Stimulated activated CD4-positive, alpha-beta T cell treated with anti-CD3 and anti-CD28 coated beads, Interleukin-2, amount 100 ng/mL, for 24 hours (primary cell): ENCODE measurements around the gene HIPK2.
A peak's percentile ranks its signal among the peaks of the same experiment; 100 is the strongest.

Source experiments
- DNase-seq, 2 donors: peaks; one replicate each; pipeline ENCODE4 v3.0.0-alpha.2; 2020

The HIPK2 gene

DNA sequence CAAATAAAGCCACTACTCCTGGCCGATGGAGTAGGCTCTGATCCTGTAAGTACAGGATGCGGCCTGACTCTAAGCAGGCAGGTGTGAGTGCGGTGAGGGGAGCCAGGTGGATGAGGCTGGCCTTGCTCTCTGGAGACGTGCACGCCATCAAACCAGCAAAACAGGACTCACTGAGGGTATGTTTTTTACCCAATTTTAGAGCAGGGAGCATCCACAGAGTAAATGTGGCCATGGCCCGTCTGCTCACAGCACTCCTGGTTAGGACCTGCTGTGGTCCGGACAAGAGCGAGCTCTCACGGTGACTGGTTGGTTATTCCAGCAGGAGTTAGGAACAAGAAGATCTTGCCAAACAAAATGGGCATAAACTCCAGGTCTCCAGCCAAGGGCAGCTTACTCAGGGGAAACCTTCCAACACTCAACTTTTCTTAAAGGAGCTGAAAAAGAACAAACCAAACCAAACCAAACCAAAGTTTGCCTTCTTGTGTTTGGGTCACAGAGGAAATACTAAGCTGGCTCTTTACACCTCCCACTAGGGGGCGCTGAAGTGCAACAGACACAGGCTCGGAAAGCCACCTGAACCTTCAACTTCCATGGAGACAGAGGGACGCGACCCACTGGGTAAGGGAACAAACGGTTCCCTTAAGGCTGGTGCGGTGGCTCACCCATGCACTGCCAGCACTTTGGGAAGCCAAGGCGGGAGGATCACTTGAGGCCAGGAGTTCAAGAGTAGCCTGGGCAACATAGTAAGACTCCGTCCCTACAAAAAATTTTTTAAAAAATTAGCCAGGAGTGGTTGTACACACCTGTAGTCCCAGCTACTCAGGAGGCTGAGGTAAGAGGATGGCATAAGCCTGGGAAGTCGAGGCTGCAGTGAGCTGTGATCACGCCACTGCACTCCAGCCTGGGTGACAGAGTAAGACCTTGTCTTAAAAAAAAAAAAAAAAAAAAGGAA lies 131.9 kb downstream of the HIPK2 start:
- DNase-seq: peak; percentile 88 to 92

- no peak for DNase-seq
These were observed 133.7 kb downstream of the HIPK2 start for GRCh38 chr7:139643951-139644585.

GRCh38 chr7:139642283-139642682 lies 135.5 kb downstream of the HIPK2 start:
- DNase-seq: no peak

DNA sequence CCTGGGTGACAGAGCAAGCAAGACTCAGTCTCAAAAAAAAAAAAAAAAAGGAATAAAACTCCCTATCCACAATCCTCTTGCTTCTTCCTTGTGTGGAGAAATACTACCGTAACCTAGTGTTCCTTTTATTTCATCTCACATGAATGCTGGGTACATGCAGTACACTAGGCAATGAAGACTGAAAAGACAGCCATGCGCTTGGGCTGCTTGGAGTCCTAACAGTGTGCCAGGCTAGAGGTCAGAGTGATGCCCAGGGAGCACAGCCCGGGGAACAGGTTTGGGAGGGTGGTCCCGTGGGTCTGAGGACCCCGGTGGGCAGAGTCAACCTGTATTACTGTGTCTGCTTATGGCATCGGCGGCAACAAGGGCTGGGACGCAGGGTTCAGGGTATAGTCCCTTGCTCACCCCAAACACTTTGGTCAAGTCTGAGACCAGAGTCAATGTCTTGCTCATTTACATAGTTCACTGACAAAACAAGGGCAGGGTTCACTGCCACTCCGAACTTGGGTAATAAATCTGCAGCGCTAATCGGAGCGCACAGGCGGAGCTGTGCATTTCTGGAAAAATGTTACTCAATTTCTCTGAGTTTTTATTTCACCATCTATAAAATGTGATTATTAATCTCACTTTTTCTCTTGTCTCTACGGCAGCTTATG lies 136.3 kb downstream of the HIPK2 start:
- no peak for DNase-seq

DNA sequence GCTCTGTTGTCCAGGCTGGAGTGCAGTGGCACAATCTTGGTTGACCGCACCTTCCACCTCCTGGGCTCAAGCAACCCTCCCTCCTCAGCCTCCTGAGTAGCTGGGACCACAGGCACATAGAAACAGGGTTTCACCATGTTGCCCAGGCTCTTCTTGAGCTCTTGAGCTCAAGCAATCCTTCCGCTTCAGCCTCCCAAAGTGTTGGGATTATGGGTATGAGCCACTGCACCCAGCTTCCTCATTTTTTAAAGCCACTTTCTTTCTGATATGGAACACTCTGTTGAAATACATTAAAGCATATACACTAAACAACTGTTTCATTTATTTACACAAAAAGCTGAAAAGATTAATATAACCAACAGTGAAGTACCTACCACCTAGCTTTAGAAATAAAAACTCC lies 137.1 kb downstream of the HIPK2 start:
- no peak for DNase-seq

- no peak for DNase-seq
These were observed 138.2 kb downstream of the HIPK2 start for GRCh38 chr7:139639563-139639962.

DNA sequence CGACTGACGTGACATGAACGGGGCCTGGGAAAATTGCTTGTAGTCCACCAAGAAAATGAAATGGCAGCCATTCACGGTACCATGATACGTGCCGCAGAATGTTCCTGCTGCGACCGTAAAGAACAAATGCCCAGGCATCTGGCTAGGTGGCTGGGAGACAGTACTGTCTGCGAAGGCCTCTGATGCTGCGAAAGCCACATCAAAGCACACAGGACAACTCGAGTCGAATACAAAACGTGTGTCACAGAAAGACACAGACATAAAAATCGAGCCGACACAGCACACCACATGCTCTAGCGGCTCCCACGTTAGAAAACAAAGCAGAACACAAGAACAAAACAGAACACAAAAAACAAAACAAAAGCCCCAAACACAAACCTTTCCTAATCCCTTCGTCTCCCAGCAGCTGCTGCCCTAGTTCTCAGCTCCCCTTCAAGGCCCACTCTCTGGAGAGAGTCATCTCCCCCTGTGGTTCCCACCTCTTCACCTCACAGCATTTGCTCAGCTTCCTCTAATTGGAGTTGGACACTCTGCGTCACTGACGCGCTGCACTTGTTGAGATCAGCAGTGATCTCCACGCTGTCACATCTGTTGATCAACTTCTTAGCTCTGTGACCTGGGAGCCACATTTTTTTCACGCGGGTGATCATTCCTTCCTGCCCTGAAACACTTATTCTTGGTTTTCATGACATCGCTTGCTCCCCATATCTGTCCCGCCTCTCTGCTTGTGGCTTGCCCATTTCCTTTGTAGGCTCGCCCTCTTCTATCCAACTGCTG lies 142.1 kb downstream of the HIPK2 start:
- peak; percentile 62 to 63 for DNase-seq

- DNase-seq: no peak
These were observed 143.7 kb downstream of the HIPK2 start for GRCh38 chr7:139634087-139634486.

DNA sequence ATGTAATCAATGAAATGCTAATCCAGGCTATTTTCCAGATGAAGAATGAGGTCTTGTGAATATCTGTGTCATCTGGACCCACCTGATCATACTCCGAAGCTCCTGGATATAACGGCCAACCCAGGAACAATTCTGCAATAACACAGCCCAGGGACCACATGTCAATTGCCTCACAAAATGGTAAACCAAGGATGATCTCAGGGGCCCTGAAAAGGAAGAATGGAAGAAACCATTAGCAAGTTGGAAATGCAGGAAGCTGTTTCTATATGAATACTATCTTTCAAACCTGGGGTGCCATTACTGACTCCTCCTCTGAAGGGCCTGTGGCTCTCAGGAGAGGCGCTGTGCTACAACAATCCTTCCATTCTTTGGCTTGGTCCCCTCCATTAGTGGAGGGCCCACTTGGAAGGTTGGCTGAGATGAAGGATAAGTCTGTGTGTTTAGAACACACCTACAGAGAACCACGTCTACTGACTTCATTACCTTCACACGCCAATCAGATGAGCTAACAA lies 146.2 kb downstream of the HIPK2 start:
- no peak for DNase-seq

DNA sequence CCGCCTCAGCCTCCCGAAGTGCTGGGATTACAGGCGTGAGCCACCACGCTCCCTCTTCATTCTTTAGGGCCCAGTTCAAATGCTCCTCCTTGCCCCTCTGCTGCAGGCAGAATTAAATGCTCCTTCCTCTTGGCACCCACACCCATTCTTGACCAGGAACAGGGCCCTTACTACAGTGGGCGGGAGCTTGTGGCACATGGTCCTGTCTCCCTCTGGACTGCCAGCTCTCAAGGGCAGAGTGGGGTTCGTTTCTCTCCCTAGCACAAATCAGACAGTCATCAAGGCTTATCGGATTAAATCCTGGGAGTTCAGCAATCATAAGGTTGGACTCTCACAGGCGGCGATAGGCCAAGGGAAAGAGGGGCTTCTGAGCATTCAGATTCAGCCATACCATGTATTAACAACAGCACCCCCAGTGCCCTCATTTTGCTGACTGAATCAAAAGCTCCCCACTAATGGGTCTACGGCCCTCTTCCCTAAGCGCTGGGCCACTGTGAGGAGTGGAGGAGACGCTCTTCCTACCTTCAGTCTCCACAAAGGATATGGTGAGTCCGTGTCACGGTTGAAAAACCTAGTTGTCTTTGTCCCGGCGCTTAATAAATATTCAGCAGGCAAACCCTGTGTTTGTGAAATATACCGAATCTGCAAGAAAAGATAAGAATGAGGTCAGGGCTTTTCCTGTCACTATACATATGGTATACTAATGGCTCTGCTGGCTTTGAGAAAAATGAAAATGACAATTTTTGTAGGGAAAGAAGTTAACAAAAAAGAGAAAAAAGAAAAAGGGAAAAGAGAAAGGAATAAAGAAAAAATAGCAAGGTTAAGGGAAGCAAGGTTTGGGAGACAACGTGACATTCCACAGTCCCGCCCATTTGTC lies 146.9 kb downstream of the HIPK2 start:
- DNase-seq: no peak

DNA sequence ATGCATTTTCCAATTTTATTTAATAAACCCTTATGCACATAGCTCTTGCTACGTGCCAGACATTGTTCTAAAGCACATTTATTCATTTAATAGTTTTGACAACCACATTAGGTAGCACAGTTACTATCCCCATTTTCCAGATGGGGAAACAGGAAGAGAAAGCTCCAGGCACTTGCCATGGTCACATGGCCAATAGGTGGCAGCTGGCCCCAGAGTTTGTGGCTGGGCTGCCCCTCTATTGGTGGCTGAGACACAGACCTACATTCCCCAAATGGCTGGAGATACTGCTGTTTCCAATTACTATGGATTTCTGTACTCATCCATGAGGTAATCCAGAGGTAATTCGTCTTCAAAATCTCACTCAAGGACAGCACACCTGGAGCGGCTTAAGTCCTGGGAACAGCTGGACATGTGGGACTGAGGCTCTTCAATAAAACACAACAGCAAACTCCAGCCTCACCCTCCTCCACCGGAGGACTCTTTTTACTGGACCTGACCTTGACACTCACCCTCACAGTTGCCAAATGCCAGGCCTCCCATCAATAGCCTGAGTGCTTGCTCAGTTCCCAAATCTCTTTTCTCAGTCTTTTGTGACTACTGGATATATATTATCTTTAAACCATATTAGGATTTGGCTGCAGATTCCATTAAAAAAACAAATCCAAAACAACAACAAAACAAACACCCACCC lies 148.3 kb downstream of the HIPK2 start:
- no peak for DNase-seq

- no peak for DNase-seq
These were observed 150.0 kb downstream of the HIPK2 start for GRCh38 chr7:139627831-139628230.

DNA sequence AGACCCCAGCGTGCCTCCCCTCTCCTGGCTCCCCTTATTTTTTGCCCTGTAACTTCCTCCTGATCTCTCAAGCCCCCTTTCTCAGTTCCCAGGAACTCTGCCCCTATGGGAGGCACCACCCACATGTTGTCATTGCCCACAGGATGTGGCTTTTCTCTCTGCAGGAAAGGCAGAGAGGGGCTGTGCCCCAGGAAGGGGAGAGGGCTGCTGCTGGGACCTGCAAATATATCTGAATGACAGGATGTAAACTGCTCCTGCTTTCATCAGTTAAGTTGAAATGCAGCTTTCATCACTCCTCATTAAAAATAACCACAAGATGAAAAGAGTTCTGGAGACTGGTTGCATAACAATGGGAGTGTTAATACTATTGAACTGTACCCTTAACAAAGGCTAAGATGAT lies 151.0 kb downstream of the HIPK2 start:
- DNase-seq: no peak

- peak in 1 of 2 donors; percentile 24 for DNase-seq
These were observed 154.3 kb downstream of the HIPK2 start for GRCh38 chr7:139623518-139623917.

GRCh38 chr7:139620676-139621344 lies 157.0 kb downstream of the HIPK2 start:
- peak; percentile 70 to 76 for DNase-seq

DNA sequence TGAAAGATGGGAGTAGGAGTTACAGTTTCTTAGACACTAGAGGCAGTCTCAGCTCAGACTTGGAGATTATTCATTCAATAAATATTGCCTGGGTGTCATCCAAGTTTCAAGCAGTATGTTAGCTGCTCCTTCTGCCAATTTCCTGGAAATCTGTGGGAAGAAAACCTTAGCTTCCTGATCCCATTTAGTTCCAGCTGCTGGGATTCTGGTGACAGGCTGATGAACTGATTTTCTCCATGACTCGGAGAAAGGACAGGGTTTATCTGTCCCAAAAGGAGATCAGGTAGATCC lies 158.5 kb downstream of the HIPK2 start:
- DNase-seq: no peak

GRCh38 chr7:139618482-139619366 lies 159.1 kb downstream of the HIPK2 start:
- peak; percentile 58 to 67 for DNase-seq

GRCh38 chr7:139617074-139617473 lies 160.7 kb downstream of the HIPK2 start:
- DNase-seq: no peak

- DNase-seq: no peak
These were observed 162.9 kb downstream of the HIPK2 start for GRCh38 chr7:139614886-139615285.
